Fibroblast of lung (primary cell): ENCODE data around the gene RPS6KA2. TPM values are rescaled to one million over a fixed set of nuclear protein-coding genes. Genes with fewer than 3 reads are reported as not detected.

Experiments used
- DNase-seq, 2 donors: peaks; one replicate each; pipeline versions ENCODE4 v3.0.0 to v3.0.0-alpha.2; 2010; ENCODE audit warnings: low read depth in 2 of 2
- H2AFZ ChIP-seq: 2 replicates; pipeline ENCODE4 v1.5.1; 2012; ENCODE audit warnings: low read length, control low read depth, inconsistent platforms
- H3K27ac ChIP-seq: 2 replicates; pipeline ENCODE4 v1.5.1; 2011; ENCODE audit warnings: low read length, control low read depth; ENCODE audit not compliant: insufficient read depth
- H3K27me3 ChIP-seq: 2 replicates; pipeline ENCODE4 v1.5.1; 2011; ENCODE audit warnings: mild to moderate bottlenecking, low read length; ENCODE audit not compliant: control insufficient read depth, insufficient read depth
- H3K36me3 ChIP-seq: 2 replicates; pipeline ENCODE4 v1.5.1; 2011; ENCODE audit warnings: low read length; ENCODE audit not compliant: control insufficient read depth, insufficient read depth
- H3K4me1 ChIP-seq: 2 replicates; pipeline ENCODE4 v1.5.1; 2011; ENCODE audit warnings: low read length; ENCODE audit not compliant: control insufficient read depth, insufficient read depth; ENCODE audit errors: extremely low read depth
- H3K4me2 ChIP-seq: 2 replicates; pipeline ENCODE4 v1.5.1; 2011; ENCODE audit warnings: low read length, control low read depth; ENCODE audit not compliant: insufficient read depth; ENCODE audit errors: extremely low read depth
- H3K4me3 ChIP-seq, 4 experiments: fragments of 200-600 bp in 1 of 4; sonication (generic) in 1 of 4; replicated peaks in 1 of 4; 2 replicates each; pipeline ENCODE4 v1.5.1; 2011 to 2016; ENCODE audit warnings: low read length in 4 of 4, low read depth in 3 of 4, mild to moderate bottlenecking in 3 of 4, control low read depth in 2 of 4, inconsistent platforms in 1 of 4, mixed read lengths in 1 of 4; ENCODE audit not compliant: insufficient read depth in 1 of 4; ENCODE audit errors: control extremely low read depth in 1 of 4
- H3K79me2 ChIP-seq: 2 replicates; pipeline ENCODE4 v1.5.1; 2012; ENCODE audit warnings: mild to moderate bottlenecking, low read length, inconsistent platforms; ENCODE audit not compliant: control insufficient read depth, insufficient read depth
- H3K9ac ChIP-seq: 2 replicates; pipeline ENCODE4 v1.5.1; 2011; ENCODE audit warnings: mild to moderate bottlenecking, low read length, control low read depth; ENCODE audit not compliant: insufficient read depth
- H3K9me3 ChIP-seq: 2 replicates; pipeline ENCODE4 v1.5.1; 2012; ENCODE audit warnings: low read depth, low read length; ENCODE audit not compliant: control insufficient read depth, insufficient read depth
- H4K20me1 ChIP-seq: 2 replicates; pipeline ENCODE4 v1.5.1; 2011; ENCODE audit warnings: low read length; ENCODE audit not compliant: control insufficient read depth, insufficient read depth; ENCODE audit errors: extremely low read depth
- EZH2 ChIP-seq: IDR thresholded peaks from 2 replicates; pipeline ENCODE4 v1.5.1; 2012; ENCODE audit warnings: low read length, control low read depth, mild to moderate bottlenecking; ENCODE audit errors: missing control alignments
- polyA plus RNA-seq, 2 donors: library from polyadenylated mRNA; depleted of rRNA in 1 of 2; stranded (reverse) in 1 of 2; unstranded in 1 of 2; fragments of >200 nt; gene quantifications; 2 replicates each; pipeline ENCODE4 v1.2.1, GENCODE V29; 2011 to 2012; ENCODE audit warnings: missing spikeins in 1 of 2
- total RNA-seq: library from RNA; depleted of rRNA; stranded (reverse); fragments of >200 nt; gene quantifications from 2 replicates; pipeline ENCODE4 v1.2.1, GENCODE V29; 2014
- TF ChIP-seq, protein P1 (sequence below), 2 donors: IDR thresholded peaks in 1 of 2; conservative IDR thresholded peaks in 1 of 2; 1 replicate in 1 of 2; 2 replicates in 1 of 2; pipeline ENCODE4 v1.5.1; 2011 to 2012; ENCODE audit warnings: low read length in 2 of 2, control low read depth in 1 of 2, inconsistent platforms in 1 of 2, low read depth in 1 of 2, mild to moderate bottlenecking in 1 of 2

RPS6KA2 gene
- total and polyA plus RNA-seq, 2 donors (not counting 1 experiment from before 2014, with no cell fraction given) = 66.8 to 116 TPM

DNA sequence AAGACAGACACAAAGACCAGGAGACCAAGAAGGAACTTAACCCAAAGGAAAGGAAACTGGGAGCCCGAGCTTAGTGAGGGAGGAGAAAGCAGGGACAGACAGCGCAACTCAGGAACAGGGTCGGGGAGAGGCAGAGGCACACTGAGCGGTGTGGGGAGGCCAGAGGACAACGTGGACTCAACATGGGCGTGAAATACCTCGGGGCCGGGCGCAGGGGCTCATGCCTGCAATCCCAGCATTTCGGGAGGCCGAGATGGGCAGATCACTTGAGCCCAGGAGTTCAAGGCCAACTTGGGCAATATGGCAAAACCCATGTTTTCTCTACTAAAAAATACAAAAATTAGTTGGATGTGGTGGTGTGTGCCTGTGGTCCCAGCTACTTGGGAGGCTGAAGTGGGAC, 5.7 kb upstream of the RPS6KA2 start:
- no peak overlapping the region for H3K9ac ChIP-seq
- DNase-seq = no peak
- no peak overlapping the region for H3K27ac ChIP-seq
- peaks cover 11% of the 10 kb centered on the region for H3K4me1 ChIP-seq
- H3K4me3 ChIP-seq = no peak overlapping the region
- H3K9me3 ChIP-seq = no peaks in the 10 kb centered on the region
- H3K4me2 ChIP-seq = no peak overlapping the region
- no peaks in the 10 kb centered on the region for H3K36me3 ChIP-seq
- no peak overlapping the region for H2AFZ ChIP-seq
- H4K20me1 ChIP-seq = no peaks in the 10 kb centered on the region
- no peaks in the 10 kb centered on the region for H3K79me2 ChIP-seq
- TF ChIP-seq EZH2 = no peak
- TF ChIP-seq, protein P1, sequence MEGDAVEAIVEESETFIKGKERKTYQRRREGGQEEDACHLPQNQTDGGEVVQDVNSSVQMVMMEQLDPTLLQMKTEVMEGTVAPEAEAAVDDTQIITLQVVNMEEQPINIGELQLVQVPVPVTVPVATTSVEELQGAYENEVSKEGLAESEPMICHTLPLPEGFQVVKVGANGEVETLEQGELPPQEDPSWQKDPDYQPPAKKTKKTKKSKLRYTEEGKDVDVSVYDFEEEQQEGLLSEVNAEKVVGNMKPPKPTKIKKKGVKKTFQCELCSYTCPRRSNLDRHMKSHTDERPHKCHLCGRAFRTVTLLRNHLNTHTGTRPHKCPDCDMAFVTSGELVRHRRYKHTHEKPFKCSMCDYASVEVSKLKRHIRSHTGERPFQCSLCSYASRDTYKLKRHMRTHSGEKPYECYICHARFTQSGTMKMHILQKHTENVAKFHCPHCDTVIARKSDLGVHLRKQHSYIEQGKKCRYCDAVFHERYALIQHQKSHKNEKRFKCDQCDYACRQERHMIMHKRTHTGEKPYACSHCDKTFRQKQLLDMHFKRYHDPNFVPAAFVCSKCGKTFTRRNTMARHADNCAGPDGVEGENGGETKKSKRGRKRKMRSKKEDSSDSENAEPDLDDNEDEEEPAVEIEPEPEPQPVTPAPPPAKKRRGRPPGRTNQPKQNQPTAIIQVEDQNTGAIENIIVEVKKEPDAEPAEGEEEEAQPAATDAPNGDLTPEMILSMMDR (conservative IDR thresholded peaks at IDR 0.05 in 1 of 2, IDR thresholded peaks at IDR 0.05 in 1 of 2; ENCODE audit: low read depth in 1 of 2, low read length in 2 of 2) = no peak
- H3K27me3 ChIP-seq = no peaks in the 10 kb centered on the region

DNA sequence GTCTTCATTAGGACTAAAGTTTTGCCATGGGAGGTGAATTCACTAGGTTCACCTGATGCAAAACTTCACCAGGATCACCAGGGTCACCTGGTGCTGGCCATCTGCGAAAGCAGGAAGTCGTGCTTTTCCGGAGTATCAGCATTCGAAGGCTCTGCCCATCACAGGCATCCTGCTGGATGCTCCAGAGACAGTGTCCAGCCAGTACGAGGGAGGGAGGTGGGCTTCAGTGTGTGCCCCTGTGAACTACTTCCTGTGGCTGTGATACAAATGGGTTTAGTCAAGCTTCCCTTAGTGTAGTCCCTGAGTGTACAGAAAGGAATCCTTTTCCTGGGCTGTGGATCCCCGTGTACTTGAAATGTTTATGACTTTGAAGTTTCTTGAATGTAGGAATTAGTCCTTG, 3.4 kb upstream of the RPS6KA2 start:
- Histone ChIP-seq H3K27me3 (no peaks in the 10 kb centered on the region), H3K9me3 (no peaks in the 10 kb centered on the region), H4K20me1 (no peaks in the 10 kb centered on the region), H3K4me1 (peaks cover 11% of the 10 kb centered on the region), H2AFZ (no peak overlapping the region), H3K4me2 (no peak overlapping the region), H3K4me3 (no peak overlapping the region), H3K79me2 (peaks cover 13% of the 10 kb centered on the region), H3K27ac (no peak overlapping the region), H3K9ac (no peak overlapping the region), H3K36me3 (no peaks in the 10 kb centered on the region)
- DNase-seq = no peak
- no peak for TF ChIP-seq EZH2
- TF ChIP-seq, protein P1 (conservative IDR thresholded peaks at IDR 0.05 in 1 of 2, IDR thresholded peaks at IDR 0.05 in 1 of 2; ENCODE audit: low read depth in 1 of 2, low read length in 2 of 2) = no peak

DNA sequence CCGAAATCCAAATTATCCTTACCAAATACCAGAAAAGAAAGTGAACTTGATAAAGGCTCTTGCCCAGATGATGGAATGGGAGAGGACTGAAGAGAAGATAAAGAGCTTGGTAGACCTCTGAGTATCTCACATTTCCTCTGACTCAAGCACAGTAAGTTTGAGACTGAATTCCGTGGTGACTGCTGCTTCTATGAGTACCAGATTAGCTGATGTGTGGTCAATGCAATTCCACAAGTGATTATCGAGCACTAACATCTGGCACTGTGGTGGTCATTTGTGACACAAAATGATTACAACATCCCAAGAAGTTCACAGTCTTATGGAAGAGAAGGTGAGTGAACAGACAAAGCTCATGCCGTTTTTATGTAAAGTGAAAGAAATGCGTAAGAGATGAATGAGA, 2.6 kb upstream of the RPS6KA2 start:
- Histone ChIP-seq H3K27me3 (no peaks in the 10 kb centered on the region), H3K4me3 (no peak overlapping the region), H2AFZ (no peak overlapping the region), H3K36me3 (no peaks in the 10 kb centered on the region), H3K4me1 (peaks cover 13% of the 10 kb centered on the region), H3K79me2 (peaks cover 18% of the 10 kb centered on the region), H3K4me2 (no peak overlapping the region), H4K20me1 (no peaks in the 10 kb centered on the region), H3K9me3 (no peaks in the 10 kb centered on the region), H3K27ac (no peak overlapping the region), H3K9ac (no peak overlapping the region)
- no peak for TF ChIP-seq EZH2
- TF ChIP-seq, protein P1 (conservative IDR thresholded peaks at IDR 0.05 in 1 of 2, IDR thresholded peaks at IDR 0.05 in 1 of 2; ENCODE audit: low read depth in 1 of 2, low read length in 2 of 2) = no peak
- peak; percentile 58 to 92 for DNase-seq
